Calu3 (cell line): ENCODE data around the gene SMARCC1. TPM values are rescaled to one million over a fixed set of nuclear protein-coding genes. Genes with fewer than 3 reads are reported as not detected.

Experiments
- BruUV-seq: library from RNA; stranded (reverse); fragments of 400-500 nt; replicated peaks from 2 replicates; lab custom pipeline; 2021; lab: Mats Ljungman, UMichigan
- CTCF ChIA-PET: fragments of 300-600 bp; sonication (Branson Sonifier 250); formaldehyde crosslinking; loops from one replicate; lab custom pipeline; 2022; ENCODE audit warnings: antibody characterized with exemption; lab: Charles Lee
- DNase-seq: peaks from one replicate; pipeline ENCODE4 v3.0.0; 2022
- H3K27ac Mint-ChIP-seq: one replicate; pipeline ENCODE4 v1.8.0; 2022; ENCODE audit warnings: mixed read lengths; ENCODE audit not compliant: unreplicated experiment
- H3K27me3 Mint-ChIP-seq: one replicate; pipeline ENCODE4 v1.8.0; 2022; ENCODE audit warnings: mixed read lengths; ENCODE audit not compliant: unreplicated experiment
- H3K36me3 Mint-ChIP-seq: one replicate; pipeline ENCODE4 v1.8.0; 2022; ENCODE audit warnings: mild to moderate bottlenecking, moderate library complexity, mixed read lengths; ENCODE audit not compliant: insufficient read depth, unreplicated experiment
- H3K4me1 Mint-ChIP-seq: one replicate; pipeline ENCODE4 v1.8.0; 2022; ENCODE audit warnings: mild to moderate bottlenecking, low read depth, mixed read lengths; ENCODE audit not compliant: unreplicated experiment
- H3K4me3 Mint-ChIP-seq: one replicate; pipeline ENCODE4 v1.8.0; 2022; ENCODE audit warnings: mild to moderate bottlenecking, low read depth, moderate library complexity, mixed read lengths; ENCODE audit not compliant: unreplicated experiment
- H3K9me3 Mint-ChIP-seq: one replicate; pipeline ENCODE4 v1.8.0; 2022; ENCODE audit warnings: low read depth, mixed read lengths; ENCODE audit not compliant: unreplicated experiment
- intact Hi-C: fragments of 100-400 bp; cut with micrococcal nuclease; formaldehyde crosslinking; loops from one replicate; pipeline ENCODE4 v1.10.0; 2022; ENCODE audit not compliant: unreplicated experiment
- total RNA-seq: library from RNA; stranded (reverse); gene quantifications from 2 replicates; pipeline ENCODE4 v1.2.3, GENCODE V29; 2022
- TF ChIP-seq, protein P1 (sequence below): fragments of 200-600 bp; IDR thresholded peaks from one replicate; pipeline ENCODE4 v1.8.0; 2022; ENCODE audit warnings: antibody characterized with exemption; ENCODE audit not compliant: unreplicated experiment

SMARCC1 gene
- total RNA-seq, 1 experiment from 2014 or later: 122 TPM

GRCh38 chr3:47603332-47603731 lies 178.4 kb downstream of the SMARCC1 start:
- BruUV-seq: no TSS peak
- intact Hi-C loops: no loop called here
- CTCF ChIA-PET: no interaction called here
- H3K4me1 Mint-ChIP-seq: no peaks in the 10 kb centered on the region
- no peaks in the 10 kb centered on the region for H3K9me3 Mint-ChIP-seq
- DNase-seq: no peak
- H3K27ac Mint-ChIP-seq: no peak overlapping the region
- H3K27me3 Mint-ChIP-seq: no peaks in the 10 kb centered on the region
- peaks cover 41% of the 10 kb centered on the region for H3K36me3 Mint-ChIP-seq
- no peak overlapping the region for H3K4me3 Mint-ChIP-seq
- TF ChIP-seq, protein P1, sequence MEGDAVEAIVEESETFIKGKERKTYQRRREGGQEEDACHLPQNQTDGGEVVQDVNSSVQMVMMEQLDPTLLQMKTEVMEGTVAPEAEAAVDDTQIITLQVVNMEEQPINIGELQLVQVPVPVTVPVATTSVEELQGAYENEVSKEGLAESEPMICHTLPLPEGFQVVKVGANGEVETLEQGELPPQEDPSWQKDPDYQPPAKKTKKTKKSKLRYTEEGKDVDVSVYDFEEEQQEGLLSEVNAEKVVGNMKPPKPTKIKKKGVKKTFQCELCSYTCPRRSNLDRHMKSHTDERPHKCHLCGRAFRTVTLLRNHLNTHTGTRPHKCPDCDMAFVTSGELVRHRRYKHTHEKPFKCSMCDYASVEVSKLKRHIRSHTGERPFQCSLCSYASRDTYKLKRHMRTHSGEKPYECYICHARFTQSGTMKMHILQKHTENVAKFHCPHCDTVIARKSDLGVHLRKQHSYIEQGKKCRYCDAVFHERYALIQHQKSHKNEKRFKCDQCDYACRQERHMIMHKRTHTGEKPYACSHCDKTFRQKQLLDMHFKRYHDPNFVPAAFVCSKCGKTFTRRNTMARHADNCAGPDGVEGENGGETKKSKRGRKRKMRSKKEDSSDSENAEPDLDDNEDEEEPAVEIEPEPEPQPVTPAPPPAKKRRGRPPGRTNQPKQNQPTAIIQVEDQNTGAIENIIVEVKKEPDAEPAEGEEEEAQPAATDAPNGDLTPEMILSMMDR: no peak

DNA sequence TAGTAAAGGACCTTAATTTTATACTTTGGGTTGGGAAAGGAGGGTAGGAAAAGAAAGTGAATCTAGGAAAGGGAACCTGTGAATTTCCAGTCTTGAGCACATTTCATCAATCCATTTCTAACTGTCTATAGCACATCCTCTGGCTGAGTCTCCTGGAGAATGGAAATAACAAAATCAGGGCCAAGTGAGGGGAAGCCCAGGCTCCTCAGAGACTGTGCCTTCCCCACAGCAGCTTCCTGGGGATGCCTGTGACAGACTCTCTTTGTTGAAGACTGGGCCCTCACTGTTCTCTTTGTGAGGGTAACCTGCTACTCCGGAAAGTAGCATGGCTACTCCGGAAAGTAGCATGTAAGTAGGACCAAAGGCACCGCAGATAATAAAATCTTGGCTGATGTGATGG lies 180.4 kb downstream of the SMARCC1 start:
- TF ChIP-seq, protein P1: no peak
- CTCF ChIA-PET: interaction anchor here (0.6 kb wide), 2 partner anchors 9 to 225 kb away, joined by 3 to 4 read pairs; no protein-coding TSS in a partner anchor
- Mint-ChIP-seq H3K9me3 (no peaks in the 10 kb centered on the region), H3K4me3 (no peak overlapping the region), H3K27me3 (no peaks in the 10 kb centered on the region), H3K4me1 (no peaks in the 10 kb centered on the region), H3K36me3 (peaks cover 45% of the 10 kb centered on the region), H3K27ac (no peak overlapping the region)
- intact Hi-C loops: no loop called here
- no TSS peak for BruUV-seq
- DNase-seq: no peak

GRCh38 chr3:47594792-47595191 lies 186.9 kb downstream of the SMARCC1 start:
- Mint-ChIP-seq H3K27me3 (no peaks in the 10 kb centered on the region), H3K36me3 (peaks cover 39% of the 10 kb centered on the region), H3K27ac (no peak overlapping the region), H3K4me3 (no peak overlapping the region), H3K9me3 (no peaks in the 10 kb centered on the region), H3K4me1 (no peaks in the 10 kb centered on the region)
- intact Hi-C loops: no loop called here
- TF ChIP-seq, protein P1: no peak
- DNase-seq: no peak
- BruUV-seq: no TSS peak
- CTCF ChIA-PET: no interaction called here

GRCh38 chr3:47592066-47592795 lies 189.5 kb downstream of the SMARCC1 start:
- Mint-ChIP-seq H3K36me3 (peaks cover 30% of the 10 kb centered on the region), H3K9me3 (no peaks in the 10 kb centered on the region), H3K27ac (no peak overlapping the region), H3K4me3 (no peak overlapping the region), H3K4me1 (no peaks in the 10 kb centered on the region), H3K27me3 (no peaks in the 10 kb centered on the region)
- TF ChIP-seq, protein P1: no peak
- intact Hi-C loops: no loop called here
- CTCF ChIA-PET: interaction anchor here (0.6 to 0.7 kb wide), 2 partner anchors 9 to 945 kb away, joined by 3 read pairs; no protein-coding TSS in a partner anchor
- BruUV-seq: no TSS peak
- no peak for DNase-seq
